Urothelium cell line (cell line): Measurements from ENCODE around the gene ADAMTS4.

Source experiments
- DNase-seq: peaks from one replicate; pipeline ENCODE4 v3.0.0; 2011; ENCODE audit warnings: low spot score, mixed read lengths
- FAIRE-seq: peaks from 2 replicates; lab custom pipeline; 2011; peaks lifted over from hg19 to GRCh38; lab: Jason Lieb, UNC

Gene ADAMTS4

GRCh38 chr1:161159087-161159912 lies 39.6 kb downstream of the ADAMTS4 start, which contains the start of gene USP21:
Gene USP21 (plus strand): TSS chr1:161159500. CDS start chr1:161160641, 1,141 bp downstream.
- FAIRE-seq, result no peak
- DNase-seq, result peak; percentile 96

- DNase-seq (no peak), FAIRE-seq (no peak)
These were observed 40.4 kb downstream of the ADAMTS4 start for GRCh38 chr1:161158316-161159010.

- FAIRE-seq (no peak), DNase-seq (no peak)
These were observed 41.0 kb downstream of the ADAMTS4 start for GRCh38 chr1:161157867-161158266.

DNA sequence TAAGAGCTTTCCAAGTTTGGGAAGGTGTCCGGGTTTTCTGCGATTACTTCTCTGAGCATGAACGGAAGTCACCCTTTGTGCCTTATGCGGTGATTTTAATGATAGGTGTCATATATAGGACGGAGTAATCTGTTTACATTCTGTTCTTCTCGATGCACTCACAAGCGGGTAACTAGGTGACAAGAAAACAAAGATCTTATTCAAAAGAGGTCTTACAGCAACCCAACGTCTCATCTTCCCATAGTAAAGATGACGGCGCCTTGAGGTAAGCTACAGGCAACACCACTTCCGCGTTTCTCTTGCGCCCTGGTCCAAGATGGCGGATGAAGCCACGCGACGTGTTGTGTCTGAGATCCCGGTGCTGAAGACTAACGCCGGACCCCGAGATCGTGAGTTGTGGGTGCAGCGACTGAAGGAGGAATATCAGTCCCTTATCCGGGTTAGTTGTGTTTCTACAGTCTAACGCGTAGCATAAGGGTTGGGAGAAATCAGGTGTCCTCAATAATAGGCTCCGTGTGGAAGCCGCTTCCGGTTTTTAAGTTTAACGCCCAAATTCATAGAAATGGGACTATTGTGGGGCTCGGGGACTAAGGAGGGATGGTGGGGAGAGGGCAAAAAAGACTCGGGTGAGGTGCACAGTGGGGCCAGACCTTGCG lies 45.0 kb downstream of the ADAMTS4 start, which contains the start of gene UFC1:
Gene UFC1, plus strand, starts transcription at position 297 of the 656 bp plus-strand sequence. Its CDS starts 20 bp downstream, at position 317.
- DNase-seq, result peak; percentile 82
- no peak for FAIRE-seq

- DNase-seq (no peak), FAIRE-seq (no peak)
These were observed 45.7 kb downstream of the ADAMTS4 start for GRCh38 chr1:161153176-161153575.

DNA sequence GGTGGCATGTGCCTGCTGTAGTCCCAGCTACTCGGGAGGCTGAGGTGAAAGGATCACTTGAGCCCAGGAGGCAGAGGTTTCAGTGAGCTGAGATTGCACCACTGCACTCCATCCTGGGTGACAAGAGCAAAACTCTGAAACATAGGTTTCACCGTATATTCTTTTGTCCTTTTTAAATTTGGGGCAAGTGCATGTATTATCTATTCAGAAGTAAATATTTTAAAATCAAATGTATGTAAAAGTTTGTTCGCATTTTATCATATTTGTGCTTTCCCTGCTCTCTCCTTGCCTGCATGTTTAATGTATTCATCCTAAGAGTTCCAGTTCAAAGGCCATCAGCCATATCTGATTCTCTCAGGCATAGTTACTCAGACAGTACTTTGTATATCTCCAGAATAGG lies 53.0 kb downstream of the ADAMTS4 start:
- no peak for FAIRE-seq
- no peak for DNase-seq

DNA sequence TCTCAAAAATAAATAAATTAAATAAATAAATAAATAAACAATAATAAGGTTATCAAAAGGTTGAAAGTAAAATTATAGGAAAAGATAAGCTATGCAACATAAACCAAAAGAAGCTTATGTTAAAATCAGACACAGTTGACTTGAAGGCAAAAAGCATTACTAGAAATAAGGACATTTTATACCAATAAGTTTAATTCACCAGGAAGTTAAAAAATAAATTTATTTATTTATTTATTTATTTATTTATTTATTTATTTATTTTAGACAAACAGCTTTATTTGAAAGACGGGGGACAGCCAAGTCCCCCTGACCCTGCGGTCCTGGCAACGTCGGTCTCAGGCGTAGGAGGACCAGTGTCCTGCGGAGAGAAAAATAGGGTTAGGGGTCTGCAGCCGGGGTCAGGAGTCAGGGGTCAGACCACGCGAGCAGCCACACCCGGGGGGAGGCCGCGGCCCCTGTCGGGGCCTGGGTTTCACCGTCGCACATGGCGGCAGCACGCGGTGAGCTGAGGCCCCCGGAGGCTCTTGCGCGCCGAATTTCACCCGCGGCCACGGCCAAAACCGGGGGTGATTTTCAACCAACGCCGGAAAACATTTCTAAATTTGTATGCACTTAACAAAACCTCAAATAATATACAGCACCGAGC lies 58.0 kb downstream of the ADAMTS4 start:
- DNase-seq, result no peak
- no peak for FAIRE-seq

DNA sequence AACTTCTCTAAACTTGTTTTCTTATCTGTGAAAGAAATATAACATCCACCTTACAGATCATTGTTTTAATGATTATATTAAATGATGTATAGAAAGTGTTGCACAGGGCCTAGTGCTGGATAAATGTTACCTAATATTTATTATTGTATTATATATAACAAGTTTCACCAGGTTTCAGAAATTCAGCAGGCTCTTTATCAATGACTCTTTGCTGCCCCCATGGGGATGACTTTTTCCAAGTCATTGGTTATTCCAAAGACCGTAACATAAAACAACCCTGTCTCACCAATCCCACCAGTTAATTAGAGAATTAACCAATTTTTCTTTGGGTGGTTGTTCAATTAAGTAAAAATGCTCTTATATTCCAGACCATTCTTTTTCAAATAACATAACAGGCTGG lies 59.1 kb downstream of the ADAMTS4 start:
- FAIRE-seq, result no peak
- peak; percentile 36 for DNase-seq

DNA sequence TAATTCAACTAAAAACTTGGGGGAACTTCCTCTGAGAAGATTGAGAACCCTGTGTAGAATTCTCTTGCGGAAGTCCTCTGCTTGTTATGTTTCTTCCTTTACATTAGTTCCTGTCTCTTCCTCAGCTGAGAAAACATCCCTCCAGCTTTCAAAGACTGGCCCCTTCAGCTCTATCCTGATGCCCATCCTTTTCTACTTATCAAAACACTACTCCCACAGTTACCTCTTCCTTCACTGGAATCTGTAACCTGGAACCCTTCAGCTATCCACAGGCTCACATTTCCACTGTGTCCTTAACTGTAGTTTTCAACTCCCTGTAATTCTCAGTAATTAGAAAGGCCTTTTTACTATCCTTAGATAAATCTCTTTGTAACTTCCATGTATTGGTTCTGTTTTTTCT lies 60.4 kb downstream of the ADAMTS4 start:
- FAIRE-seq, result no peak
- DNase-seq, result no peak

GRCh38 chr1:161137881-161138280 lies 61.0 kb downstream of the ADAMTS4 start:
- no peak for FAIRE-seq
- DNase-seq, result no peak
